IMR-90 (cell line): ENCODE measurements around the gene NOL8. TPM values are rescaled to one million over a fixed set of nuclear protein-coding genes. Genes with fewer than 3 reads are reported as not detected.

Source experiments
- ATAC-seq: fragments of 200-7000 bp; cut with Tn5 transposase; 2 replicates; pipeline ENCODE4 v1.9.1; 2020; ENCODE audit warnings: low read depth, mild to moderate bottlenecking, moderate library complexity
- BruUV-seq: library from RNA; stranded (reverse); fragments of 400-500 nt; replicated peaks from 2 replicates; lab custom pipeline; 2021; lab: Mats Ljungman, UMichigan
- CTCF ChIA-PET: fragments of 300-600 bp; formaldehyde crosslinking; extraction: SDS; loops from one replicate; lab custom pipeline; 2021; ENCODE audit warnings: antibody characterized with exemption; lab: Yijun Ruan, JAX
- POLR2A ChIA-PET: fragments of 300-600 bp; sonication (Branson Sonifier 250); formaldehyde crosslinking; loops from one replicate; lab custom pipeline; 2022; ENCODE audit warnings: antibody characterized with exemption; ENCODE audit not compliant: unreplicated experiment; lab: Charles Lee
- DNase-seq: peaks from one replicate; pipeline ENCODE4 v3.0.0; 2013
- H2AFZ ChIP-seq: replicated peaks from 2 replicates; pipeline ENCODE3; 2013; ENCODE audit warnings: low read length, mild to moderate bottlenecking; ENCODE audit not compliant: poor library complexity
- H2AK5ac ChIP-seq: 2 replicates; pipeline ENCODE4 v1.6.1; 2013; ENCODE audit warnings: low read depth, low read length, inconsistent platforms
- H2AK9ac ChIP-seq: replicated peaks from 2 replicates; pipeline ENCODE3; 2013; ENCODE audit warnings: mild to moderate bottlenecking, low read depth, low read length, moderate library complexity; ENCODE audit not compliant: poor library complexity
- H2BK120ac ChIP-seq: 2 replicates; pipeline ENCODE4 v1.6.1; 2013; ENCODE audit warnings: low read depth, low read length, inconsistent platforms
- H2BK15ac ChIP-seq: 3 replicates; pipeline ENCODE4 v1.6.1; 2013; ENCODE audit warnings: low read depth, low read length, inconsistent platforms
- H2BK20ac ChIP-seq: 2 replicates; pipeline ENCODE4 v1.6.1; 2013; ENCODE audit warnings: low read depth, mild to moderate bottlenecking, inconsistent platforms, low read length, moderate library complexity
- H2BK5ac ChIP-seq: 2 replicates; pipeline ENCODE4 v1.6.1; 2013; ENCODE audit warnings: mild to moderate bottlenecking, low read depth, low read length, inconsistent platforms; ENCODE audit not compliant: poor library complexity, severe bottlenecking
- H3K14ac ChIP-seq: replicated peaks from 2 replicates; pipeline ENCODE4 v1.6.1; 2013; ENCODE audit warnings: low read depth, low read length, inconsistent platforms
- H3K18ac ChIP-seq: 2 replicates; pipeline ENCODE4 v1.6.1; 2013; ENCODE audit warnings: low read depth, low read length, control low read depth
- H3K23ac ChIP-seq: 2 replicates; pipeline ENCODE4 v1.6.1; 2013; ENCODE audit warnings: low read depth, low read length, inconsistent platforms
- H3K27ac ChIP-seq: 2 replicates; pipeline ENCODE4 v1.5.1; 2013; ENCODE audit warnings: mild to moderate bottlenecking, control low read depth, low read length; ENCODE audit not compliant: insufficient read depth
- H3K27me3 ChIP-seq: 2 replicates; pipeline ENCODE4 v1.6.1; 2013; ENCODE audit warnings: low read length; ENCODE audit not compliant: control insufficient read depth, insufficient read depth
- H3K36me3 ChIP-seq: 2 replicates; pipeline ENCODE4 v1.6.1; 2013; ENCODE audit warnings: low read length, mixed read lengths; ENCODE audit not compliant: control insufficient read depth, insufficient read depth
- H3K4ac ChIP-seq: 2 replicates; pipeline ENCODE4 v1.6.1; 2013; ENCODE audit warnings: low read depth, low read length, inconsistent platforms
- H3K4me1 ChIP-seq: 2 replicates; pipeline ENCODE4 v1.6.1; 2013; ENCODE audit warnings: low read length, mixed read lengths; ENCODE audit not compliant: control insufficient read depth, insufficient read depth
- H3K4me2 ChIP-seq: 2 replicates; pipeline ENCODE4 v1.6.1; 2013; ENCODE audit warnings: low read depth, mild to moderate bottlenecking, control low read depth, low read length, moderate library complexity
- H3K4me3 ChIP-seq: 2 replicates; pipeline ENCODE4 v1.5.1; 2013; ENCODE audit warnings: low read depth, mild to moderate bottlenecking, control low read depth, low read length, moderate library complexity; ENCODE audit not compliant: insufficient read depth
- H3K56ac ChIP-seq: 2 replicates; pipeline ENCODE4 v1.6.1; 2013; ENCODE audit warnings: low read length, inconsistent platforms; ENCODE audit not compliant: insufficient read depth; ENCODE audit errors: extremely low read depth
- H3K79me1 ChIP-seq, 2 experiments: 2 replicates each; pipeline ENCODE4 v1.6.1; 2013; ENCODE audit warnings: low read length in 2 of 2, inconsistent platforms in 1 of 2, low read depth in 1 of 2
- H3K9ac ChIP-seq: 2 replicates; pipeline ENCODE4 v1.6.1; 2013; ENCODE audit warnings: low read depth, low read length, control low read depth
- H3K9me1 ChIP-seq: 2 replicates; pipeline ENCODE4 v1.6.1; 2013; ENCODE audit warnings: low read length, inconsistent platforms; ENCODE audit not compliant: insufficient read depth
- H3K9me3 ChIP-seq: 2 replicates; pipeline ENCODE4 v1.6.1; 2013; ENCODE audit warnings: low read length; ENCODE audit not compliant: control insufficient read depth, insufficient read depth
- H4K20me1 ChIP-seq: 2 replicates; pipeline ENCODE4 v1.6.1; 2013; ENCODE audit warnings: low read length, inconsistent platforms; ENCODE audit not compliant: insufficient read depth
- H4K5ac ChIP-seq: 2 replicates; pipeline ENCODE4 v1.6.1; 2013; ENCODE audit warnings: mild to moderate bottlenecking, low read depth, low read length, control low read depth
- H4K8ac ChIP-seq, 2 experiments: 2 replicates each; pipeline ENCODE4 v1.6.1; 2013; ENCODE audit warnings: low read depth in 2 of 2, low read length in 2 of 2, control low read depth in 1 of 2, inconsistent platforms in 1 of 2
- H4K91ac ChIP-seq: 2 replicates; pipeline ENCODE4 v1.6.1; 2013; ENCODE audit warnings: low read depth, low read length, inconsistent platforms; ENCODE audit not compliant: insufficient read depth
- BHLHE40 ChIP-seq: fragments of 150-350 bp; IDR thresholded peaks from 2 replicates; pipeline ENCODE4 v1.6.1; 2016; ENCODE audit warnings: mild to moderate bottlenecking, low read depth, low read length
- CEBPB ChIP-seq: IDR thresholded peaks from 2 replicates; pipeline ENCODE4 v1.6.1; 2012; ENCODE audit warnings: low read depth, low read length, improper control_type of control experiment
- CHD1 ChIP-seq: IDR thresholded peaks from 2 replicates; pipeline ENCODE4 v1.6.1; 2012; ENCODE audit warnings: low read depth, low read length, improper control_type of control experiment
- FOS ChIP-seq: fragments of 150-350 bp; IDR thresholded peaks from 2 replicates; pipeline ENCODE4 v1.6.1; 2016; ENCODE audit warnings: low read depth, low read length
- MAFK ChIP-seq: IDR thresholded peaks from 2 replicates; pipeline ENCODE4 v1.6.1; 2012; ENCODE audit warnings: low read depth, low read length, improper control_type of control experiment
- MAZ ChIP-seq: IDR thresholded peaks from 2 replicates; pipeline ENCODE4 v1.6.1; 2012; ENCODE audit warnings: low read depth, mild to moderate bottlenecking, low read length, improper control_type of control experiment, moderate library complexity, borderline replicate concordance
- MXI1 ChIP-seq: IDR thresholded peaks from 2 replicates; pipeline ENCODE4 v1.6.1; 2012; ENCODE audit warnings: low read depth, mild to moderate bottlenecking, low read length, moderate library complexity, borderline replicate concordance
- NFE2L2 ChIP-seq: fragments of 150-350 bp; IDR thresholded peaks from 2 replicates; pipeline ENCODE4 v1.6.1; 2016; ENCODE audit warnings: low read depth, mild to moderate bottlenecking, low read length
- POLR2A ChIP-seq: IDR thresholded peaks from 2 replicates; pipeline ENCODE4 v1.6.1; 2012; ENCODE audit warnings: mild to moderate bottlenecking, low read depth, low read length
- RAD21 ChIP-seq: IDR thresholded peaks from 2 replicates; pipeline ENCODE4 v1.6.1; 2012; ENCODE audit warnings: low read length, improper control_type of control experiment
- RCOR1 ChIP-seq: IDR thresholded peaks from 2 replicates; pipeline ENCODE4 v1.6.1; 2012; ENCODE audit warnings: mild to moderate bottlenecking, low read length, improper control_type of control experiment; ENCODE audit not compliant: insufficient replicate concordance
- RFX5 ChIP-seq: IDR thresholded peaks from 2 replicates; pipeline ENCODE4 v1.8.0; 2012; ENCODE audit warnings: low read depth, mild to moderate bottlenecking, low read length, moderate library complexity
- SMC3 ChIP-seq: fragments of 150-350 bp; IDR thresholded peaks from 2 replicates; pipeline ENCODE4 v1.6.1; 2016; ENCODE audit warnings: low read depth, mild to moderate bottlenecking, antibody characterized with exemption, low read length, moderate library complexity
- WGBS, 2 experiments: methylation state at CpG; one replicate each; pipeline versions ENCODE4 v1.1.5 to v1.1.7; 2013; ENCODE audit warnings: missing lambda C conversion rate in 2 of 2; ENCODE audit not compliant: insufficient read length in 1 of 2; ENCODE audit errors: extremely low coverage in 2 of 2; 5-methylcytosine and 5-hydroxymethylcytosine counted together
- dilution Hi-C: fragments of 300-500 bp; cut with HindIII; formaldehyde crosslinking; loops from one replicate; pipeline ENCODE4 v1.14.3; 2018; ENCODE audit warnings: low sequenced_read_pairs; ENCODE audit not compliant: unreplicated experiment
- in situ Hi-C: fragments of 300-500 bp; cut with MboI; formaldehyde crosslinking; loops from 3 replicates; pipeline ENCODE4 v1.14.3; 2019; ENCODE audit warnings: low sequenced_read_pairs, inconsistent platforms, mixed read lengths
- intact Hi-C: fragments of 100-400 bp; cut with micrococcal nuclease; formaldehyde crosslinking; loops from 2 replicates; pipeline ENCODE4 v1.10.0; 2022
- polyA plus RNA-seq, 3 experiments: library from polyadenylated mRNA; depleted of rRNA; stranded (reverse); fragments of >200 nt; gene quantifications; 2 replicates each; pipeline ENCODE4 v1.2.3, GENCODE V29; 2012; ENCODE audit warnings: low replicate concordance in 1 of 3
- total RNA-seq: library from RNA; depleted of rRNA; stranded (reverse); fragments of >200 nt; gene quantifications from 2 replicates; pipeline ENCODE4 v1.2.3, GENCODE V29; 2012
- TF ChIP-seq, protein P1 (sequence below): fragments of 150-350 bp; IDR thresholded peaks from 2 replicates; pipeline ENCODE4 v1.6.1; 2016; ENCODE audit warnings: low read depth, mild to moderate bottlenecking, low read length, moderate library complexity, borderline replicate concordance
- TF ChIP-seq, protein P2 (sequence below): fragments of 150-350 bp; IDR thresholded peaks from 2 replicates; pipeline ENCODE4 v1.6.1; 2017; ENCODE audit warnings: mild to moderate bottlenecking, antibody characterized with exemption, low read length, low read depth
- TF ChIP-seq, protein P3 (sequence below): conservative IDR thresholded peaks from 2 replicates; pipeline ENCODE4 v1.5.1; 2012; ENCODE audit warnings: mild to moderate bottlenecking, low read depth, low read length, improper control_type of control experiment

The NOL8 gene
- total and polyA plus RNA-seq, 2 of the 4 experiments (the other 2 are of a cell fraction): 10.1 to 18.3 TPM

DNA sequence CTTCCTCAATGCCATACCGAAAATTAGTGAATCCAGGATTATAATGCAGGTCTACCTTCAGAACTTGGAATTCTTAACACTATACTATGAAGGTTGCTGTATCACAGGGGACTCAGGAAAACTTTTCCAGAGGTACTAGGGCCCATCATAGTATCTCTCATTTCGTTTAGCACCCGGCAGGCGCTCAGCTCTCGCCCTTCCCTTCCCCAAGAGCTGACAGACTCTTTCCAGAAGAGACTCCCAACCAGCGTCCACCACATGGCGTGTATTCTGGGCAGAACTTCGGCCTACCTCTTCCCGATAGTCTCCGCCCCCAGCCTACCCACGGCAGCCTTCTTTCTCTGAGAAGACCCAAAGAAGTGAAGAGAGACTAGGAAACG, 271 bp downstream of the NOL8 start:
- no TSS peak for BruUV-seq
- Histone ChIP-seq H3K36me3 (peaks cover 7% of the 10 kb centered on the region), H3K4me2 (peak overlapping the region; percentile 97), H3K4me1 (no peaks in the 10 kb centered on the region), H2AK9ac (peak overlapping the region; percentile 92), H2AK5ac (no peak overlapping the region), H3K23ac (peak overlapping the region; percentile 34), H3K18ac (no peak overlapping the region), H3K27ac (peak overlapping the region; percentile 96), H2BK20ac (no peak overlapping the region), H4K20me1 (no peaks in the 10 kb centered on the region), H3K79me1 (peaks cover 16 to 38% of the 10 kb centered on the region in 2 experiments), H4K8ac (peak overlapping the region; percentile 76 to 97), H3K27me3 (no peaks in the 10 kb centered on the region), H2BK15ac (no peak overlapping the region), H4K5ac (peak overlapping the region; percentile 43), H3K4ac (peak overlapping the region; percentile 86), H3K9ac (peak overlapping the region; percentile 75), H4K91ac (peak overlapping the region; percentile 83; the same call in 1 of the 2 replicates), H2BK5ac (peak overlapping the region; percentile 55), H3K4me3 (peak overlapping the region; percentile 64), H2AFZ (peak overlapping the region; percentile 99), H3K9me1 (no peaks in the 10 kb centered on the region), H3K14ac (peak overlapping the region; percentile 86), H3K56ac (peak overlapping the region; percentile 86), H2BK120ac (no peak overlapping the region), H3K9me3 (no peaks in the 10 kb centered on the region)
- in situ Hi-C loops (loop anchor here (5.0 to 25.0 kb wide), 2 partner anchors 312 to 462 kb away; no protein-coding TSS in a partner anchor), dilution Hi-C loops (no loop called here), intact Hi-C loops (no loop called here)
- ChIA-PET POLR2A (no interaction called here), CTCF (interaction anchor here (1.2 to 1.5 kb wide), 2 partner anchors 184 to 284 kb away, joined by 4 to 7 read pairs; no protein-coding TSS in a partner anchor)
- no peak for TF ChIP-seq FOS
- no peak for TF ChIP-seq RFX5
- TF ChIP-seq NFE2L2: no peak
- no peak for TF ChIP-seq SMC3
- TF ChIP-seq BHLHE40: no peak
- TF ChIP-seq CHD1: no peak
- TF ChIP-seq, protein P1, sequence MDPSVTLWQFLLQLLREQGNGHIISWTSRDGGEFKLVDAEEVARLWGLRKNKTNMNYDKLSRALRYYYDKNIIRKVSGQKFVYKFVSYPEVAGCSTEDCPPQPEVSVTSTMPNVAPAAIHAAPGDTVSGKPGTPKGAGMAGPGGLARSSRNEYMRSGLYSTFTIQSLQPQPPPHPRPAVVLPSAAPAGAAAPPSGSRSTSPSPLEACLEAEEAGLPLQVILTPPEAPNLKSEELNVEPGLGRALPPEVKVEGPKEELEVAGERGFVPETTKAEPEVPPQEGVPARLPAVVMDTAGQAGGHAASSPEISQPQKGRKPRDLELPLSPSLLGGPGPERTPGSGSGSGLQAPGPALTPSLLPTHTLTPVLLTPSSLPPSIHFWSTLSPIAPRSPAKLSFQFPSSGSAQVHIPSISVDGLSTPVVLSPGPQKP: no peak
- no peak for TF ChIP-seq POLR2A
- no peak for TF ChIP-seq MAFK
- TF ChIP-seq MAZ: no peak
- no peak; the same call in 1 of the 2 replicates for TF ChIP-seq MXI1
- TF ChIP-seq CEBPB: no peak
- TF ChIP-seq RAD21: no peak
- TF ChIP-seq, protein P2, sequence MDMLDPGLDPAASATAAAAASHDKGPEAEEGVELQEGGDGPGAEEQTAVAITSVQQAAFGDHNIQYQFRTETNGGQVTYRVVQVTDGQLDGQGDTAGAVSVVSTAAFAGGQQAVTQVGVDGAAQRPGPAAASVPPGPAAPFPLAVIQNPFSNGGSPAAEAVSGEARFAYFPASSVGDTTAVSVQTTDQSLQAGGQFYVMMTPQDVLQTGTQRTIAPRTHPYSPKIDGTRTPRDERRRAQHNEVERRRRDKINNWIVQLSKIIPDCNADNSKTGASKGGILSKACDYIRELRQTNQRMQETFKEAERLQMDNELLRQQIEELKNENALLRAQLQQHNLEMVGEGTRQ: no peak
- TF ChIP-seq RCOR1: no peak
- TF ChIP-seq, protein P3, sequence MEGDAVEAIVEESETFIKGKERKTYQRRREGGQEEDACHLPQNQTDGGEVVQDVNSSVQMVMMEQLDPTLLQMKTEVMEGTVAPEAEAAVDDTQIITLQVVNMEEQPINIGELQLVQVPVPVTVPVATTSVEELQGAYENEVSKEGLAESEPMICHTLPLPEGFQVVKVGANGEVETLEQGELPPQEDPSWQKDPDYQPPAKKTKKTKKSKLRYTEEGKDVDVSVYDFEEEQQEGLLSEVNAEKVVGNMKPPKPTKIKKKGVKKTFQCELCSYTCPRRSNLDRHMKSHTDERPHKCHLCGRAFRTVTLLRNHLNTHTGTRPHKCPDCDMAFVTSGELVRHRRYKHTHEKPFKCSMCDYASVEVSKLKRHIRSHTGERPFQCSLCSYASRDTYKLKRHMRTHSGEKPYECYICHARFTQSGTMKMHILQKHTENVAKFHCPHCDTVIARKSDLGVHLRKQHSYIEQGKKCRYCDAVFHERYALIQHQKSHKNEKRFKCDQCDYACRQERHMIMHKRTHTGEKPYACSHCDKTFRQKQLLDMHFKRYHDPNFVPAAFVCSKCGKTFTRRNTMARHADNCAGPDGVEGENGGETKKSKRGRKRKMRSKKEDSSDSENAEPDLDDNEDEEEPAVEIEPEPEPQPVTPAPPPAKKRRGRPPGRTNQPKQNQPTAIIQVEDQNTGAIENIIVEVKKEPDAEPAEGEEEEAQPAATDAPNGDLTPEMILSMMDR: no peak
- ATAC-seq (peak; percentile 34), DNase-seq (no peak)
- WGBS, 2 experiments: 0% methylated on average over 9 of the region's 12 CpGs; no CpG with 5 or more reads in 1 of the 2 experiments
